ENCODE measurements around the gene LRRC10B. TPM values are rescaled to one million over a fixed set of nuclear protein-coding genes. Genes with fewer than 3 reads are reported as not detected.

The LRRC10B gene
- total RNA-seq, 1 experiment from 2014 or later, result not detected

- DNase-seq (ENCODE audit: low read depth), result no peak
Observed at GRCh38 chr11:61528114-61528513, 19.6 kb downstream of the LRRC10B start.

GRCh38 chr11:61529537-61530225 is 21.1 kb downstream of the LRRC10B start:
- DNase-seq (ENCODE audit: low read depth), result no peak

GRCh38 chr11:61531044-61531443 is 22.5 kb downstream of the LRRC10B start:
- no peak for DNase-seq (ENCODE audit: low read depth)

- peak; percentile 46 for DNase-seq (ENCODE audit: low read depth)
Observed at GRCh38 chr11:61532134-61533038, 23.8 kb downstream of the LRRC10B start.

GRCh38 chr11:61533039-61533375 is 24.5 kb downstream of the LRRC10B start:
- no peak for DNase-seq (ENCODE audit: low read depth)

- DNase-seq (ENCODE audit: low read depth), result no peak
Observed at GRCh38 chr11:61533401-61533800, 24.9 kb downstream of the LRRC10B start.

- DNase-seq (ENCODE audit: low read depth), result no peak
Observed at GRCh38 chr11:61534025-61534932, 25.7 kb downstream of the LRRC10B start.

GRCh38 chr11:61534933-61535839 is 26.6 kb downstream of the LRRC10B start:
- no peak for DNase-seq (ENCODE audit: low read depth)

GRCh38 chr11:61535998-61536675 is 27.6 kb downstream of the LRRC10B start:
- DNase-seq (ENCODE audit: low read depth), result no peak

GRCh38 chr11:61536676-61537270 is 28.2 kb downstream of the LRRC10B start:
- no peak for DNase-seq (ENCODE audit: low read depth)

- DNase-seq (ENCODE audit: low read depth), result no peak
Observed at GRCh38 chr11:61537326-61537725, 28.8 kb downstream of the LRRC10B start.

GRCh38 chr11:61538636-61538961 is 30.1 kb downstream of the LRRC10B start:
- no peak for DNase-seq (ENCODE audit: low read depth)

- DNase-seq (ENCODE audit: low read depth), result no peak
Observed at GRCh38 chr11:61539006-61539405, 30.5 kb downstream of the LRRC10B start.

GRCh38 chr11:61539831-61540357 is 31.3 kb downstream of the LRRC10B start:
- no peak for DNase-seq (ENCODE audit: low read depth)

GRCh38 chr11:61540528-61540927 is 32.0 kb downstream of the LRRC10B start:
- DNase-seq (ENCODE audit: low read depth), result no peak

- peak; percentile 56 for DNase-seq (ENCODE audit: low read depth)
Observed at GRCh38 chr11:61541598-61541997, 33.0 kb downstream of the LRRC10B start.

GRCh38 chr11:61542024-61542461 is 33.5 kb downstream of the LRRC10B start:
- DNase-seq (ENCODE audit: low read depth), result no peak

GRCh38 chr11:61542705-61543104 is 34.2 kb downstream of the LRRC10B start:
- DNase-seq (ENCODE audit: low read depth), result no peak

- DNase-seq (ENCODE audit: low read depth), result no peak
Observed at GRCh38 chr11:61543606-61544306, 35.2 kb downstream of the LRRC10B start.
